PC-3 (cell line): Measurements from ENCODE around the gene CARD11.

Source experiments
- CTCF ChIP-seq: fragments of 300-600 bp; sonication (generic); conservative IDR thresholded peaks from 2 replicates; pipeline ENCODE4 v1.5.1; 2017; ENCODE audit warnings: antibody characterized with exemption, low read depth, mild to moderate bottlenecking, low read length
- EZH2 ChIP-seq: fragments of 300-600 bp; sonication (generic); IDR thresholded peaks from one replicate; pipeline ENCODE4 v1.6.1; 2017; ENCODE audit warnings: antibody characterized with exemption, mild to moderate bottlenecking, low read length; ENCODE audit not compliant: unreplicated experiment
- EZH2phosphoT487 ChIP-seq: fragments of 300-600 bp; sonication (generic); IDR thresholded peaks from 2 replicates; pipeline ENCODE4 v1.6.1; 2018; ENCODE audit warnings: mild to moderate bottlenecking, antibody characterized with exemption, low read length, borderline replicate concordance

GRCh38 chr7:2956076-2956475, 87.6 kb downstream of the CARD11 start:
- TF ChIP-seq CTCF (no peak), EZH2 (no peak), EZH2phosphoT487 (no peak)
